NCI-H748 (cell line): Measurements from ENCODE around the gene STIM1.

Source experiments
- DNase-seq: peaks from one replicate; lab custom pipeline; 2025; ENCODE audit not compliant: unreplicated experiment; lab: John Stamatoyannopoulos, UW

STIM1 gene

GRCh38 chr11:3909901-3910300, 54.4 kb downstream of the STIM1 start:
- DNase-seq = no peak

- no peak for DNase-seq
Observed at GRCh38 chr11:3911908-3912505, 56.5 kb downstream of the STIM1 start.

- DNase-seq = no peak
Observed at GRCh38 chr11:3913921-3914320, 58.5 kb downstream of the STIM1 start.

- no peak for DNase-seq
Observed at GRCh38 chr11:3914805-3915204, 59.3 kb downstream of the STIM1 start.

- peak; percentile 6 for DNase-seq
Observed at GRCh38 chr11:3916962-3917361, 61.5 kb downstream of the STIM1 start.

- no peak for DNase-seq
Observed at GRCh38 chr11:3920148-3920852, 64.8 kb downstream of the STIM1 start.

GRCh38 chr11:3922056-3922455, 66.6 kb downstream of the STIM1 start:
- no peak for DNase-seq

GRCh38 chr11:3925513-3925912, 70.0 kb downstream of the STIM1 start:
- DNase-seq = no peak

- no peak for DNase-seq
Observed at GRCh38 chr11:3926458-3927095, 71.1 kb downstream of the STIM1 start.

GRCh38 chr11:3927129-3927796, 71.8 kb downstream of the STIM1 start:
- DNase-seq = no peak

- no peak for DNase-seq
Observed at GRCh38 chr11:3929232-3929631, 73.8 kb downstream of the STIM1 start.

- DNase-seq = no peak
Observed at GRCh38 chr11:3929649-3930048, 74.2 kb downstream of the STIM1 start.

- DNase-seq = no peak
Observed at GRCh38 chr11:3932698-3933097, 77.2 kb downstream of the STIM1 start.

GRCh38 chr11:3933165-3933628, 77.7 kb downstream of the STIM1 start:
- no peak for DNase-seq

- no peak for DNase-seq
Observed at GRCh38 chr11:3934658-3935057, 79.2 kb downstream of the STIM1 start.

- no peak for DNase-seq
Observed at GRCh38 chr11:3936517-3936916, 81.1 kb downstream of the STIM1 start.

- DNase-seq = no peak
Observed at GRCh38 chr11:3939211-3939610, 83.7 kb downstream of the STIM1 start.

GRCh38 chr11:3939651-3940190, 84.3 kb downstream of the STIM1 start:
- DNase-seq = no peak

GRCh38 chr11:3942160-3942955, 86.9 kb downstream of the STIM1 start:
- no peak for DNase-seq

- no peak for DNase-seq
Observed at GRCh38 chr11:3942956-3943497, 87.6 kb downstream of the STIM1 start.
